WTC11 (cell line): ENCODE results near the gene RPUSD4. TPM values are rescaled to one million over a fixed set of nuclear protein-coding genes. Genes with fewer than 3 reads are reported as not detected.

Source experiments
- AR ChIP-seq: fragments of 250-450 bp; sonication (Bioruptor Pico); IDR thresholded peaks from 2 replicates; pipeline ENCODE4 v1.9.0; 2021; ENCODE audit warnings: mild to moderate bottlenecking
- ATF1 ChIP-seq: sonication (generic); formaldehyde crosslinking; IDR thresholded peaks from 2 replicates; pipeline ENCODE4 v1.8.1; 2023; ENCODE audit warnings: mild to moderate bottlenecking, moderate library complexity, missing genetic modification reagents
- CDX4 ChIP-seq: fragments of 250-450 bp; sonication (Bioruptor Pico); IDR thresholded peaks from 2 replicates; pipeline ENCODE4 v1.9.0; 2021; ENCODE audit warnings: moderate library complexity, mild to moderate bottlenecking, inconsistent platforms, borderline replicate concordance
- ELF4 ChIP-seq: sonication (generic); formaldehyde crosslinking; IDR thresholded peaks from 2 replicates; pipeline ENCODE4 v1.8.1; 2022; ENCODE audit warnings: low read depth, mild to moderate bottlenecking, moderate library complexity, missing genetic modification reagents
- FOXK1 ChIP-seq: sonication (generic); formaldehyde crosslinking; IDR thresholded peaks from 2 replicates; pipeline ENCODE4 v1.8.0; 2022; ENCODE audit warnings: mild to moderate bottlenecking, moderate library complexity, missing genetic modification reagents
- FOXP4 ChIP-seq: sonication (generic); formaldehyde crosslinking; IDR thresholded peaks from 2 replicates; pipeline ENCODE4 v1.8.0; 2022; ENCODE audit warnings: mild to moderate bottlenecking, missing genetic modification reagents
- JAZF1 ChIP-seq: fragments of 250-450 bp; sonication (Bioruptor Pico); IDR thresholded peaks from 2 replicates; pipeline ENCODE4 v1.9.0; 2021; ENCODE audit warnings: moderate library complexity, mild to moderate bottlenecking, inconsistent platforms
- MAX ChIP-seq: sonication (generic); formaldehyde crosslinking; IDR thresholded peaks from 2 replicates; pipeline ENCODE4 v1.8.0; 2022; ENCODE audit warnings: mild to moderate bottlenecking, missing genetic modification reagents
- MLX ChIP-seq: sonication (generic); formaldehyde crosslinking; IDR thresholded peaks from 2 replicates; pipeline ENCODE4 v1.8.1; 2023; ENCODE audit warnings: mild to moderate bottlenecking, missing genetic modification reagents, moderate library complexity
- NFE2L1 ChIP-seq: sonication (generic); formaldehyde crosslinking; IDR thresholded peaks from 2 replicates; pipeline ENCODE4 v1.8.1; 2023; ENCODE audit warnings: missing genetic modification reagents
- NFYB ChIP-seq: sonication (generic); formaldehyde crosslinking; conservative IDR thresholded peaks from 2 replicates; pipeline ENCODE4 v1.8.0; 2022; ENCODE audit warnings: low read depth, missing genetic modification reagents
- NR3C1 ChIP-seq: sonication (generic); formaldehyde crosslinking; conservative IDR thresholded peaks from 2 replicates; pipeline ENCODE4 v1.8.1; 2023; ENCODE audit warnings: low read depth, mild to moderate bottlenecking, missing genetic modification reagents
- RORB ChIP-seq: fragments of 250-450 bp; sonication (Bioruptor Pico); IDR thresholded peaks from 2 replicates; pipeline ENCODE4 v1.9.0; 2021; ENCODE audit warnings: mild to moderate bottlenecking
- TEAD4 ChIP-seq: sonication (generic); formaldehyde crosslinking; IDR thresholded peaks from 2 replicates; pipeline ENCODE4 v1.8.0; 2022; ENCODE audit warnings: mild to moderate bottlenecking, missing genetic modification reagents
- ZBTB21 ChIP-seq: sonication (generic); formaldehyde crosslinking; IDR thresholded peaks from 2 replicates; pipeline ENCODE4 v1.8.1; 2023; ENCODE audit warnings: mild to moderate bottlenecking, missing genetic modification reagents, borderline replicate concordance
- ZNF232 ChIP-seq: sonication (generic); formaldehyde crosslinking; IDR thresholded peaks from 2 replicates; pipeline ENCODE4 v1.8.0; 2022; ENCODE audit warnings: mild to moderate bottlenecking, missing genetic modification reagents
- ZNF512 ChIP-seq: sonication (generic); formaldehyde crosslinking; IDR thresholded peaks from 2 replicates; pipeline ENCODE4 v1.8.1; 2022; ENCODE audit warnings: missing genetic modification reagents, borderline replicate concordance
- total RNA-seq: library from RNA; stranded (reverse); gene quantifications from 3 replicates; pipeline ENCODE4 v1.2.3, GENCODE V29; 2021
- TF ChIP-seq, protein P1 (sequence below): fragments of 250-450 bp; sonication (Bioruptor Pico); IDR thresholded peaks from 2 replicates; pipeline ENCODE4 v1.8.0; 2021; ENCODE audit warnings: mild to moderate bottlenecking
- TF ChIP-seq, protein P2 (sequence below): sonication (generic); formaldehyde crosslinking; IDR thresholded peaks from 2 replicates; pipeline ENCODE4 v1.8.1; 2022; ENCODE audit warnings: low read depth, missing genetic modification reagents, borderline replicate concordance
- TF ChIP-seq, protein P3 (sequence below): sonication (generic); formaldehyde crosslinking; IDR thresholded peaks from 2 replicates; pipeline ENCODE4 v1.8.0; 2023; ENCODE audit warnings: missing genetic modification reagents, mild to moderate bottlenecking, borderline replicate concordance
- TF ChIP-seq, protein P4 (sequence below): sonication (generic); formaldehyde crosslinking; IDR thresholded peaks from 2 replicates; pipeline ENCODE4 v1.8.1; 2023; ENCODE audit warnings: mild to moderate bottlenecking, missing genetic modification reagents

Gene RPUSD4
- total RNA-seq, 1 experiment from 2014 or later, result 46.6 TPM

DNA sequence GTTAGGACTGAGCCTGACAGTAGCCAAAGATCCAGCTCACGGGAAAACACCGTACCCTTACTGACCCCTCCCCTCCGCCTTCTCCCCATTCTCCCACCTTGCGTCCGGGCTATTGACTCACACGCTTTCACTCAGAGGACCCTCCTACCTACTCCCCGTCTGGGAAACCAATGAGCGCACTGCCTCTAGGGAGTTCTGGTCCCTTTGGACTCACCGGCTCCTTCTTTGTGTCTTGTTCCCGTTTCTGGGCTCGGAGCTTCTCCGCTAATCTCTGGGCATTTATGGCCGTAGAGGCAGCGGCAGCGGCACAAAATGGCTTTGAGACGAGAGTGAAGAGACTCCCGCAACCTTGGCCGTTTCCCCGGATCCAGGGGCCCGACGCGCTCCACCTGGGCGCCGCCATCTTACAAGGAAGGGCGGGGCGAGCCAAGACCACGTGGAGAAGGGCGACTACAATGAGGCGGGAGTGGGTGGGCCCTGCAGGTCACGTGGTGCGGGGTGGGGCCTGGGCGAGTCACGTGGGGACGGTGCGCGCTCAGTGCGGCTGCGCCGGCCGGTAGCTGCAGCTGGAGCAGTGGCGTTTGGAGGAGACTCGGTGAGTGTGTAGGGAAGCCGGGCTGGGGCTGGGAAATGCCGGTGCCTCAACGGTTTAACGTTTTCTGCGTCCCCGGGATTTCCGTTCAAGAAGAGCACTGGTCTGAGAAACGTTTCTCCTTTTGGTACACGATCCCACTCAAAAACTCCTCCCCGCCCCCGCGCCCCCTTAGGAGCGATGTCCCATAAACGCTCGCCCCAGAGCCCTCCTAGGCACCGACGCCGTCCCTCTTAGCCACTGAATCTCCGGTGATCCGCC lies at the start of gene RPUSD4, which contains the start of gene FAM118B (continued):
- TF ChIP-seq, protein P1, sequence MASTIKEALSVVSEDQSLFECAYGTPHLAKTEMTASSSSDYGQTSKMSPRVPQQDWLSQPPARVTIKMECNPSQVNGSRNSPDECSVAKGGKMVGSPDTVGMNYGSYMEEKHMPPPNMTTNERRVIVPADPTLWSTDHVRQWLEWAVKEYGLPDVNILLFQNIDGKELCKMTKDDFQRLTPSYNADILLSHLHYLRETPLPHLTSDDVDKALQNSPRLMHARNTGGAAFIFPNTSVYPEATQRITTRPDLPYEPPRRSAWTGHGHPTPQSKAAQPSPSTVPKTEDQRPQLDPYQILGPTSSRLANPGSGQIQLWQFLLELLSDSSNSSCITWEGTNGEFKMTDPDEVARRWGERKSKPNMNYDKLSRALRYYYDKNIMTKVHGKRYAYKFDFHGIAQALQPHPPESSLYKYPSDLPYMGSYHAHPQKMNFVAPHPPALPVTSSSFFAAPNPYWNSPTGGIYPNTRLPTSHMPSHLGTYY (CRISPR knock-in tag), result no peak
- no peak for TF ChIP-seq ZBTB21
- no peak for TF ChIP-seq RORB
- TF ChIP-seq, protein P2, sequence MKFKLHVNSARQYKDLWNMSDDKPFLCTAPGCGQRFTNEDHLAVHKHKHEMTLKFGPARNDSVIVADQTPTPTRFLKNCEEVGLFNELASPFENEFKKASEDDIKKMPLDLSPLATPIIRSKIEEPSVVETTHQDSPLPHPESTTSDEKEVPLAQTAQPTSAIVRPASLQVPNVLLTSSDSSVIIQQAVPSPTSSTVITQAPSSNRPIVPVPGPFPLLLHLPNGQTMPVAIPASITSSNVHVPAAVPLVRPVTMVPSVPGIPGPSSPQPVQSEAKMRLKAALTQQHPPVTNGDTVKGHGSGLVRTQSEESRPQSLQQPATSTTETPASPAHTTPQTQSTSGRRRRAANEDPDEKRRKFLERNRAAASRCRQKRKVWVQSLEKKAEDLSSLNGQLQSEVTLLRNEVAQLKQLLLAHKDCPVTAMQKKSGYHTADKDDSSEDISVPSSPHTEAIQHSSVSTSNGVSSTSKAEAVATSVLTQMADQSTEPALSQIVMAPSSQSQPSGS (CRISPR knock-in tag), result no peak
- peak; percentile 8; the same call in 1 of the 2 replicates for TF ChIP-seq ZNF232 (CRISPR knock-in tag)
- TF ChIP-seq FOXK1, result peak; percentile 42
- TF ChIP-seq CDX4 (CRISPR knock-in tag), result no peak
- TF ChIP-seq, protein P3, sequence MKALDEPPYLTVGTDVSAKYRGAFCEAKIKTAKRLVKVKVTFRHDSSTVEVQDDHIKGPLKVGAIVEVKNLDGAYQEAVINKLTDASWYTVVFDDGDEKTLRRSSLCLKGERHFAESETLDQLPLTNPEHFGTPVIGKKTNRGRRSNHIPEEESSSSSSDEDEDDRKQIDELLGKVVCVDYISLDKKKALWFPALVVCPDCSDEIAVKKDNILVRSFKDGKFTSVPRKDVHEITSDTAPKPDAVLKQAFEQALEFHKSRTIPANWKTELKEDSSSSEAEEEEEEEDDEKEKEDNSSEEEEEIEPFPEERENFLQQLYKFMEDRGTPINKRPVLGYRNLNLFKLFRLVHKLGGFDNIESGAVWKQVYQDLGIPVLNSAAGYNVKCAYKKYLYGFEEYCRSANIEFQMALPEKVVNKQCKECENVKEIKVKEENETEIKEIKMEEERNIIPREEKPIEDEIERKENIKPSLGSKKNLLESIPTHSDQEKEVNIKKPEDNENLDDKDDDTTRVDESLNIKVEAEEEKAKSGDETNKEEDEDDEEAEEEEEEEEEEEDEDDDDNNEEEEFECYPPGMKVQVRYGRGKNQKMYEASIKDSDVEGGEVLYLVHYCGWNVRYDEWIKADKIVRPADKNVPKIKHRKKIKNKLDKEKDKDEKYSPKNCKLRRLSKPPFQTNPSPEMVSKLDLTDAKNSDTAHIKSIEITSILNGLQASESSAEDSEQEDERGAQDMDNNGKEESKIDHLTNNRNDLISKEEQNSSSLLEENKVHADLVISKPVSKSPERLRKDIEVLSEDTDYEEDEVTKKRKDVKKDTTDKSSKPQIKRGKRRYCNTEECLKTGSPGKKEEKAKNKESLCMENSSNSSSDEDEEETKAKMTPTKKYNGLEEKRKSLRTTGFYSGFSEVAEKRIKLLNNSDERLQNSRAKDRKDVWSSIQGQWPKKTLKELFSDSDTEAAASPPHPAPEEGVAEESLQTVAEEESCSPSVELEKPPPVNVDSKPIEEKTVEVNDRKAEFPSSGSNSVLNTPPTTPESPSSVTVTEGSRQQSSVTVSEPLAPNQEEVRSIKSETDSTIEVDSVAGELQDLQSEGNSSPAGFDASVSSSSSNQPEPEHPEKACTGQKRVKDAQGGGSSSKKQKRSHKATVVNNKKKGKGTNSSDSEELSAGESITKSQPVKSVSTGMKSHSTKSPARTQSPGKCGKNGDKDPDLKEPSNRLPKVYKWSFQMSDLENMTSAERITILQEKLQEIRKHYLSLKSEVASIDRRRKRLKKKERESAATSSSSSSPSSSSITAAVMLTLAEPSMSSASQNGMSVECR, result peak; percentile 54; the same call in 1 of the 2 replicates
- no peak for TF ChIP-seq NFYB
- no peak for TF ChIP-seq MLX (CRISPR knock-in tag)
- no peak for TF ChIP-seq NR3C1
- no peak for TF ChIP-seq ATF1 (CRISPR knock-in tag)
- TF ChIP-seq MAX (CRISPR knock-in tag), result peak; percentile 98
- no peak for TF ChIP-seq JAZF1 (CRISPR knock-in tag)
- no peak for TF ChIP-seq ZNF512
- TF ChIP-seq, protein P4, sequence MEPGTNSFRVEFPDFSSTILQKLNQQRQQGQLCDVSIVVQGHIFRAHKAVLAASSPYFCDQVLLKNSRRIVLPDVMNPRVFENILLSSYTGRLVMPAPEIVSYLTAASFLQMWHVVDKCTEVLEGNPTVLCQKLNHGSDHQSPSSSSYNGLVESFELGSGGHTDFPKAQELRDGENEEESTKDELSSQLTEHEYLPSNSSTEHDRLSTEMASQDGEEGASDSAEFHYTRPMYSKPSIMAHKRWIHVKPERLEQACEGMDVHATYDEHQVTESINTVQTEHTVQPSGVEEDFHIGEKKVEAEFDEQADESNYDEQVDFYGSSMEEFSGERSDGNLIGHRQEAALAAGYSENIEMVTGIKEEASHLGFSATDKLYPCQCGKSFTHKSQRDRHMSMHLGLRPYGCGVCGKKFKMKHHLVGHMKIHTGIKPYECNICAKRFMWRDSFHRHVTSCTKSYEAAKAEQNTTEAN, result no peak
- TF ChIP-seq FOXP4 (CRISPR knock-in tag), result no peak
- TF ChIP-seq AR (CRISPR knock-in tag), result no peak
- TF ChIP-seq NFE2L1 (CRISPR knock-in tag), result no peak
- TF ChIP-seq ELF4 (CRISPR knock-in tag), result no peak
- TF ChIP-seq TEAD4 (CRISPR knock-in tag), result no peak
